Peyer's patch (tissue), 4 donors: ENCODE measurements around the gene MAP7D2.

Source experiments
- CTCF ChIP-seq, 6 experiments: fragments of 450-650 bp in 4 of 6; fragments of 200-600 bp in 2 of 6; sonication (generic) in 1 of 6; IDR thresholded peaks; one replicate each; pipeline ENCODE4 v1.5.1; 2017 to 2019; ENCODE audit warnings: antibody characterized with exemption in 6 of 6, mild to moderate bottlenecking in 3 of 6, moderate library complexity in 1 of 6
- POLR2A ChIP-seq, 2 donors: fragments of 450-650 bp; IDR thresholded peaks; one replicate each; pipeline ENCODE4 v1.5.1; 2017; ENCODE audit warnings: antibody characterized with exemption in 2 of 2, mild to moderate bottlenecking in 2 of 2, moderate library complexity in 2 of 2

GRCh38 chrX:20128670-20129069 is 12.0 kb upstream of the MAP7D2 start:
- no peak for TF ChIP-seq CTCF (IDR thresholded peaks at IDR 0.05)
- no peak for TF ChIP-seq POLR2A (IDR thresholded peaks at IDR 0.05)
